Femur (tissue), 1 donor: ENCODE data around the gene ZBTB20.

ENCODE experiments used
- DNase-seq: peaks from one replicate; pipeline ENCODE4 v3.0.0-alpha.2; 2017

ZBTB20 gene

DNA sequence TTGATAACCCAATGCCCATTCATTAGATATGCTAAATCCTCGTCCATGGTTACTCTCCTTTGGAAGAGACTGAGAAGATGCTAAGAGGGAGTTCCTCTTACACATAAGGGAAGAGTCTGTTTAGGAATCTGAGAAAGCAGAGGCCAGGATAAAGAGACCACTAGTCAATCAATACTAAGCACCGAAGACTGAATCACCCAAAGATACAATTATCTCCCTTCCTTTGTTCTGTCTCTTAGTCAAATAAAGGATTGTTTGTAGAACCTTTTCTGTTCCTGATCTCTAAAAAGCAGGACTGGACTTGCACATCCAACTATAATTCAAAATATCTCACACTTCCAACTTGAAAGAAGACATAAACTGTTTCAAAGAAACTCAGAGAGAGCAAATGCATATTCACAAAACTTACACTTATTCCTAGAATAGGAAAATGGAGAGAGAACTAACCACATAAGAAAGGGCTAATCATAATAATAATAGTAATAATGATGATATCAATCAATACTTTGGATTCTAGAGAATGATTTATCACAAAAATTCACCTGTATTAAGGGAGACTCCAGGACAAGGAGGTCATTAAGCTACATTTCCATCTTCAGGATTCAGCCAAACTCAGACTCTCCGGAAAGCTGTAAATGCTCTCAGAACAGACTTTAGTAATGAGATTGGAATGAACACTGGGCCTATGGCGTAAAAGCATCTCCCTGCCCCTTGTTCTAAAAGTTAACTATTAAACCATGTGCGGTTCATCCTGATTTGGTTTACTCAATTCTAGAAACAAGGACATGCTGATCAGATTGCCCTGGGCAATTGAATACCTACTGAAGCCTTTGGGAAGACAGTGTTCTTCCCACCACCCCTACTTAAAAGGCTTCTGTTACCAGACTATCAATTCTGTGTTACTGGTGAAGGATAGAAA, 401.5 kb downstream of the ZBTB20 start:
- no peak for DNase-seq

- DNase-seq: no peak
Measured at GRCh38 chr3:114743746-114744485, 403.2 kb downstream of the ZBTB20 start.

- no peak for DNase-seq
Measured at GRCh38 chr3:114741066-114741465, 406.0 kb downstream of the ZBTB20 start.

- no peak for DNase-seq
Measured at GRCh38 chr3:114739627-114740026, 407.5 kb downstream of the ZBTB20 start.

DNA sequence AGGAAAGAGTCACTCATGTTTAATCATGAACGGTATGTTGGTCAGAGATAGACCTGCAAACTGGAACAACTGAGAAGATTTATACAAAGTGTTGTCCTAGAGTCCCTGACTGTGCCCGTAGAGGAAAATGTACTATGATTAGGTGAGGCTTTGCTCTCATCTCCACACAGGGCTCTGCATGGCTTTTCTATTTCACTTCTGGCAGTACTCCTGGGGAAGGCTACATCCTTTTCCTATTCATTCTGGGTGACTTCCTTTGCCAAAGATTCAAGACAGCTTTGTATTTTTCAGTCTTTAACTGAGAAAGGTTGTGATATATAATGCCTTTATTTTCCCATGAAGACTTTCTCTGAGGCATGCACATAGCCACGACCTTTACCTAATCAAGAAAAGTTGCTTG, 414.7 kb downstream of the ZBTB20 start:
- DNase-seq: no peak

DNA sequence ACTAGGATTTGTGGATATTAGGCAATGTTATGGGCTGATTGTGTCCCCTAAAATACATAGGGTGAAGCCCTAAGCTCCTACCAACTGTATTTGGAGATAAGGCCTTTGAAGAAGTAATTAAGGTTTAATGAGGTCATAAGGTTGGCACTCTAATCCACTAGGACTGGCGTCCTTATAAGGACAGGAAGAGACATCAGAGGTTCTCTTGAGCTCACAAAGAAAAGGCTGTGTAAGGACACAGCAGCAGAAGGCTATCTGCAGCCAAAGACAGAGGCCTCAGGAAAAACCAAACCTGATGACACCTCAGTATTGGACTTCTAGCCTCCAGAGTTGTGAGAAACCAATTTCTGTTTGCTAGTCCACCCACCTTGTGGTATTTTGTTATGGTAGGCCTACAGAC, 416.7 kb downstream of the ZBTB20 start:
- no peak for DNase-seq

DNA sequence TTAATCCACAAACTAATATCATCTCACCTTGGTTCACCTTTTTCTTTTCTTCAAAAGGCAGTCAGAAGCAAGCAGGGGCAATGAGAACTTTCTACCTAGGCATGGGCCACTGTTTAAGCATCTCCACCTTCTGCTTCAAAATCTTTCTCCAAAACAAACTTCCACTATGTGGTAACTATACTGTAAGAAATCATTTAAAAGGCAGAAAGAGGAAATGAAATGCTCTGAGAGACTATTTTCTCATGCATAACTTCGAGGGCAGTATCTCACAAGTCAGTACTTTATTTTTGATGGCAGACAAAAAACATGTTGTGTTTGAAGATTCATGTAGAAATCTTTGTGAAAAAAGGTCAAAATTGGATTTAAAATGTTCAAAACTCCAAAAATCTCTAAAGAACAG, 419.7 kb downstream of the ZBTB20 start:
- DNase-seq: no peak

GRCh38 chr3:114725966-114726365, 421.1 kb downstream of the ZBTB20 start:
- DNase-seq: no peak

DNA sequence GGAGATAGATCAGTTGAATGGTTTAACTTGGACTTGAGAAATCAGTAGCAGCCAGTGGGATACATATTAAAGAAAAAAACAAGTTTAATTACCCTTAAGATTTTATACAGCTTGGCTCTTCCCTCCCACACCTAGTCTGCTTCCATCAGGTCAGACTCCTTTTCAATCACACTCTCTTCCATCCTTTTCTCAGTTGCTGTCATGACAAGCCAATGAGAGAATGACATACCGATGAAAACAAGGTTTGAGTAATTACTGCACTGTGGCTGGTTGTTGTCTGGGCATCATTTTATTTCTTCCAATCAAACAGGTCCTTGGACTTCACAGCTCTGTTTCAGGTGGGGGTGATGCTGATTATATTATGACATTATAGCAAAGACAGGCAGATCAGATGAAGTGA, 424.6 kb downstream of the ZBTB20 start:
- DNase-seq: no peak

DNA sequence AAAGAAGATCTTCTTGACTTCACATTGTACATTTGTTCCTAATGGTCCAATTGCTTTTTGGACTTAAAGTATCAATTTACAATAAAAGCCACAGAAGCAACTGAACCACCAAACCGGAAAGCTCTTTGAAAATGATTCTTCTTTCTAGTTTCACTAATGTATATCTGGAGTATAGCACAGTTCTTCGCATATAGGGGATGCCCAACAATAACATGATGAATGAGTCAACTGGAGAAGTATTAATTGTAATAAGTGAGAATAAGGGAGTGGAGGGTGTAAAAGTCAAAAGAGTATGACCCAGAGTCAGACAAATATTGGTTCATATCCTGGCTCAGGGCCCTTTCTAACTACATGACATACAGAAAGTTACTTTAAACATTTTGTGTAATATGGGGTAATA, 425.2 kb downstream of the ZBTB20 start:
- no peak for DNase-seq

GRCh38 chr3:114721209-114721608, 425.9 kb downstream of the ZBTB20 start:
- no peak for DNase-seq

GRCh38 chr3:114718898-114719210, 428.2 kb downstream of the ZBTB20 start:
- DNase-seq: no peak

- no peak for DNase-seq
Measured at GRCh38 chr3:114718071-114718897, 428.8 kb downstream of the ZBTB20 start.

DNA sequence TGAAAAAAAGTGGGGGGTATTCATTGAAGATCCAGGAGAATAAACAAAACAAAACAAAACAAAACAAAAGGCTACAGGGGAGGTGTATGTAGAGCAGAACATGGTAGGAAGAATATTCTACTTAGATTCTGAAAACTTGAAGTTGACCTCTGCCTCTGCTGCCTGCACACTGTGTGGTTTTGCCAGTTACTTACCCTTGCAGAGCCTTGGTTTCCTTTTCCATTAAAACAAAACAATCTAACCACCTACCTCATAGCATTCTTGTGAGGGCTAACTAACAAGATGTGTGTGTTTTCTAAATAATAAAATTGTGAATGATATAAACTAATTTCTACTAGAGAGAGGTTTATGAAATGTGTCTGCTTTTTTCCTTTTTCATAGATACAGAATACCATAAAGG, 430.2 kb downstream of the ZBTB20 start:
- DNase-seq: no peak

DNA sequence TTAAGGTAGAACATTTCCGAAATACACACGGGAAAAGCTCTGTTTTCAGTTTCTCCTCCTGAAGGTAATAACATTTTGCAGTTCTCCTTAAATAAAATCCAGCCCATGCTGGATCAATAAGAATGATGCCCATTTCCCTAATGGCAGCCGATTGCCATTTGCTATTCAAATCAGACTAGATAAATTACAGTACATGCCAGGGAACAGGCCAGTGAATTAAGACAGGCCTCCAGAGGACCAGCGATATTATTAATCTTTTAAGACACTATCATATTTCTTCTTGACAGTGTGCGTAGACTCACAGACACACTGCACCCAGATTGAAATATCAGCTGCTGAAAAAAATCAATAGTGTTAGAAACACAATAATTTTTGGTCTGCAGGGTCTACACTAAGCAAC, 431.0 kb downstream of the ZBTB20 start:
- DNase-seq: no peak

- no peak for DNase-seq
Measured at GRCh38 chr3:114714957-114715460, 432.1 kb downstream of the ZBTB20 start.

DNA sequence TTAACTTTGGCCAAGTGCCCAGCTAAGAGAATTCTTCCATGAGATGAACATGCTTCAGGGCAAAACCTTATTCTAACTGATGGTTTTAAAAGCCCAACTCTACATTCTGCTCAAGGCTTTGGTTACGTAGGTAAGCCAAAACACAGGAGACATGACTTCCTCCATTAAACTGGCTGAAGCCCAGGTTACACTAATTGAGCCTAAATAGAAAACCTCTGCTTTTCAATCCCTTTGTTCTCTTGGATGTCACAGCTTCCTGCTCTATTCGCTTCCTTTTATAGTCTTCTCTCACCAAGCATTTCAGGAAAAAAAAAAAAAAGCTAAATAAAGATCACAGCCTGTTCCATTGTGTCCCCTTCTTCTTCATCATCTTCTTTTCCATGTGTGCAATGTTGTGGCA, 432.9 kb downstream of the ZBTB20 start:
- DNase-seq: no peak

- no peak for DNase-seq
Measured at GRCh38 chr3:114712728-114713492, 434.2 kb downstream of the ZBTB20 start.

- no peak for DNase-seq
Measured at GRCh38 chr3:114711321-114711886, 435.7 kb downstream of the ZBTB20 start.

DNA sequence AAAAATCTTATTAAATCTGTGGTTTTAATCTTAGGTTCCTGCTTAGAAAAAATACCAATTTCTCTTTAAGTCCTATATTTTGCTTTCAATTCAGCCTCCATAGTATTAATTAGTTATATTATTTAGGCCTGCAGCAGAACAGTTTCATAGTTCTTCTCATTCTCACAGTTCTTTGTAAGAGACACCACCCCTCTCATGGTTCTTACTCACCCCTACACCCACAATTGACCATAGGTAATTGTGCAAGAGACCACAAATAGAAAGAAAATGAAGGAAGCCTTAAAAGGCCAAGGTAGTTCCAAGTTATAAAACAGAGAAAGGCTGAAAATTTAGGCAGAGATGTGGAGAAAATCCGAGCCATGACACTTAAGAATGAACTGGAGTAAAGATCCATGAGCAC, 438.0 kb downstream of the ZBTB20 start:
- no peak for DNase-seq

DNA sequence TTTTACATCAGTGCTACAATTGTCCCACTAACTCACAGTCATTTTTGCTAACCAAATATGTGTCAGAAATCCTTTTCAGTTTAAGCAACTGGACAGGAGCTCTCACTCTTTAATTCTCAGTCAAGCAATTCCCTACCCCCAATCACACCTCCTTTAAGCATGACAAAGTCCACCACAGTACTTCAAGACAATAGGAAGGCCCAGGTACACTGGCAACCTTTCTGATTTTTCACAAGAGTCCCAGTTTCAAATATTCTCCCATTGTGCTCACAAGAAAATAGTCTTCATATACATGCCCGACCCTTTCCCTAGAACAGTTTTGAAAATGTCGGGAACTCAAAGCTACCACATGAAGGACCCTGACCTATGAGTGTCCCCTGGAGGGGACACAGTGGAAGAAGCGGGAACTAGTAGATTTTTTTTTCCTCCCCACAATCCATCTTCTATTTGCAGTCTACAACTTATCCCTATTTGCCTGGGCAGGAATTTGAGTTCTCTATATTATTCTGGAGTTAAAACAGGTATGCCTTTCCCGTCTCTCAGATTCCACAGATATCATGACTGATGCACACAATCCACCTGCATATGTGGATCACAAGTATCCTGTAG, 439.7 kb downstream of the ZBTB20 start:
- no peak for DNase-seq
